ENCODE data around the gene RHBDD3. TPM values are rescaled to one million over a fixed set of nuclear protein-coding genes. Genes with fewer than 3 reads are reported as not detected.

Gene RHBDD3
- total RNA-seq, 4 donors from 2014 or later, result 7.3 to 32.0 (median 14.2) TPM

DNA sequence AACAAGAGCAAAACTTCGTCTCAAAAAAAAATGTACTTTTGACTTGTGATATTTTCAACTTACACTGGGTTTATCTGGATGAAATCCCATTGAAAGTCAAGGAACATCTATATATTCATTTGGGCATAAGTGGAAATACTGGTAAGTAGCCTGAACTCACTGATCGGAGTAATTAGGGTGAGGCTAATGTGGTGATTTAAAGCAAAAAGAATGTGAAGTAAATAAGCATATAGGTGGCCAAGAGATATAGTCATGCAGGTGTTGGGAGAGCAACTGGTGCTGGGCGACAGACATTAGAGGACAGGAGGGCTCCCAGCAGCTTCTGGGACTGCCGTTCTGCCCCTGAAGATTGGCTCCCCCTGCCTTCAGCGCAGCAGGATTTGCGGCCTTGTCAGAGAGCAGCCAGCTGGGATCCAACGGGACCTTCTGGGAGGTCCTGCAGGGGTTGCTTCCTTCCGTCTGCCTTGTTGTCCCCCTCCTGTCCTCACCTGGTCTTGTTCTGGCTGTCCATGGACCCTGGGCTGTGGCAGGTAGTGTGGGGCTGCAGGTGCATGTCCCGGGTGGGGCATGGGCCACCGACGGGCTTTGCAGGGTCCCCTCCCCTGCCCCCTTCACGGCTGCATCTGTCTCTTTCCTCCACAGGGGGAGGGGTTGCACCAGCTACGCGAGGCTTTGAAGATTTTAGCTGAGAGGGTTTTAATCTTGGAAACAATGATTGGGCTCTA, 14.1 kb downstream of the RHBDD3 start:
- TF ChIP-seq, protein P1, sequence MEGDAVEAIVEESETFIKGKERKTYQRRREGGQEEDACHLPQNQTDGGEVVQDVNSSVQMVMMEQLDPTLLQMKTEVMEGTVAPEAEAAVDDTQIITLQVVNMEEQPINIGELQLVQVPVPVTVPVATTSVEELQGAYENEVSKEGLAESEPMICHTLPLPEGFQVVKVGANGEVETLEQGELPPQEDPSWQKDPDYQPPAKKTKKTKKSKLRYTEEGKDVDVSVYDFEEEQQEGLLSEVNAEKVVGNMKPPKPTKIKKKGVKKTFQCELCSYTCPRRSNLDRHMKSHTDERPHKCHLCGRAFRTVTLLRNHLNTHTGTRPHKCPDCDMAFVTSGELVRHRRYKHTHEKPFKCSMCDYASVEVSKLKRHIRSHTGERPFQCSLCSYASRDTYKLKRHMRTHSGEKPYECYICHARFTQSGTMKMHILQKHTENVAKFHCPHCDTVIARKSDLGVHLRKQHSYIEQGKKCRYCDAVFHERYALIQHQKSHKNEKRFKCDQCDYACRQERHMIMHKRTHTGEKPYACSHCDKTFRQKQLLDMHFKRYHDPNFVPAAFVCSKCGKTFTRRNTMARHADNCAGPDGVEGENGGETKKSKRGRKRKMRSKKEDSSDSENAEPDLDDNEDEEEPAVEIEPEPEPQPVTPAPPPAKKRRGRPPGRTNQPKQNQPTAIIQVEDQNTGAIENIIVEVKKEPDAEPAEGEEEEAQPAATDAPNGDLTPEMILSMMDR (IDR thresholded peaks at IDR 0.05; ENCODE audit: low read depth), result no peak

GRCh38 chr22:29251981-29252911, 15.5 kb downstream of the RHBDD3 start:
- TF ChIP-seq, protein P1 (IDR thresholded peaks at IDR 0.05; ENCODE audit: low read depth), result no peak

GRCh38 chr22:29251265-29251664, 16.5 kb downstream of the RHBDD3 start:
- TF ChIP-seq, protein P1 (IDR thresholded peaks at IDR 0.05; ENCODE audit: low read depth), result no peak

DNA sequence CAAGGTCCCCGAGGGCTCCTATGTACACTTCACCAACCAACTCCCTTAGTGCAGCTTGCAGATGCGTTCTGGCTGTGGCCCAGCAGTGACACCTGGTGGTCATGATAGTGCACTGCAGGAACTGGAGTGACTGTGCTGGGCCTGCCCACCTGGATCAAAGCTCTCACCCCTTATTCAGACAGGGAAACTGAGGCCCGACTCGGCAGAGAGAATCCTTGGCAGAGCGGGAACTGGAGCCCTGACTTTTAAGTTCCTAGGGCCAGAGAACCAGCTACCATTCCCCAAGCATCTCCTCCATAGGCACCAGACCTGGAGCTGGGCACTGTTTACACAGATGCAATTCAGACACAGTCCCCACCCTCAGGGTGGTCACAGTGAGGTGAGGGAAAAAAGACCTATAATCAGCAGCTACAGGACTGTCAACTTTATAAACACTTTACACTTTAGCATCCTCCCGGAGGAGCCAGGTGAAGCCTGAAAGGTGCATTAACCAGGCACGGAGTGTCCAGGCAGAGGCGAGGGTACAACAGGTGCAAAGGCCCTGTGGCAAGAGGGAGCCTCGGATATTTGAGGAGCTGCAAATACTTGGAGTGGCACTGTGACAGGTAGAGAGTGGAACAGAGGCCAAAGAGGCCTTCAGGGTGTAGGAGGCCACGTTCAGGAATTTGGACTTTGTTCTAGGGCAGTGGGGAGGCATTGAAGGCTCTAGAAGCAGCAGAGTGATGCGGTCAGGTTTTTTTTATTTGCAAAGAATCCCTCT, 22.0 kb downstream of the RHBDD3 start:
- TF ChIP-seq, protein P1 (IDR thresholded peaks at IDR 0.05; ENCODE audit: low read depth), result no peak

DNA sequence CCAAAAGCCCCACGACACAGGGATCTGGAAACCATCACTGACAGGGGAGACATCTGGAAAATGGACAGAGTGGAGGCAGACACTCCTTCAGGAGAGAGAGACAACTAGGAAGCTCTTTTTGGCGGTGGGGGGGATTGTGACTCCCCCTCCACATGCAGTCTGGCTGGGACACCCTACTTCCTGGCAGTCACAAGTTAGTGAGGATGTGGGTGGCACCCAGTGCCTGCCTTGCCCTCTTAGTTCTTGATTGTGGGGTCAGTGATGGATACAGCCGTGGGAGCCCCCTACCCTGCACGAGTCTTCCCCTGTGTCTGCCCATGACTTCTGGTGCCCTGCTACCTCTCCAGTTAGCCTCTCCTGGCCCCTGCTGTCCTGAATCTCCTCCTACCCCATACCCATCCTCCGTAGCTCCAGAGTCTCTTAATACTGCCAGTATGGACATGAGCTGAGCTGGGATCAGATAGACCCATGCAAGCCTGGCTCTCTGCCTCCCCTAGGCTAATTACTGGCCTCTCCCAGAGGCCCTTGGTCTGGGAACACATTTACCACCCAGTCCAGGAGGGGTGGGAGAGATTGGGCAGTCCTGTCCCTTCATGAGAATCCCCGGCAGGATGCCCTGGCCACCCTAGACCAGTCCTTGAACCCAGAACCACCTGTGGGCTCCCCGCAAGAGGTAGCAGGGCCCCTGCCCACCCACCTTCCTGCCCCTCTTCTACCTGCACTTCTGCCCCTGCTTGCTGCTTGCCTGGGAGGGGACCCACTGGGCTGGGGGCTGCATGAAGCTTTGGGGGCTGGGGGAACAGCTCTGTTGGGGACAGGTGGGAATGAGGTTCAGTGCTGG, 22.8 kb downstream of the RHBDD3 start:
- TF ChIP-seq, protein P1 (IDR thresholded peaks at IDR 0.05; ENCODE audit: low read depth), result no peak

DNA sequence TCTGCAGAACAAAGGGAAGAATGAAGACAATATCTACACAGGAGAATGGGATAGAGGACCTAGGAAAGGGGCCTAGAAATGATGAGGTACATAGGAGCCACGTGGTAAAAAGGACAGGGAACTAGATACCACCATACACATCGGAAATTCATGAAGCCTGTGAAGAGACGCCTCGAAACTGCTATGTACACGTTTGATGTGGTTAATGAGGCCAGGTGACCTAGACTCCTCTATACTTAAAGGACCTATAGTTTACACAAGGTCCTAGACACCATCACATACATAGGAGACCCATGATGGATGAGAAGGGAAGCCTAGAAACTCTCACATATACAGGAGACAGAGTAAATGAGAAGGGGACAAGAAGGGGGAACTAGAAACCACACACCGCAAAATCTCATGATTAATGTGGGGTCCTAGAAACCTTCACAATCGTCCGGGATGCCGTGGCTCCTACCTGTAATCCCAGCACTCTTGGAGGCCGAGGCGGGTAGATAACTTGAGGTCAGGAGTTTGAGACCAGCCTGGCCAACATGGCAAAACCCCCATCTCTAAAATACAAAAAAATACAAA, 23.8 kb downstream of the RHBDD3 start:
- TF ChIP-seq, protein P1 (IDR thresholded peaks at IDR 0.05; ENCODE audit: low read depth), result no peak

Measured in subcutaneous adipose tissue (tissue), 4 donors.